Activated naive CD8-positive, alpha-beta T cell treated with anti-CD3 and anti-CD28 coated beads, Interleukin-2, amount 50 U/mL, for 16 hours (primary cell): ENCODE measurements around the gene HSF5.
"Not testable (repeated sequence)": the region's sequence is repeated elsewhere in the genome, so short reads cannot be mapped to it uniquely, and the experiment has no call there.

Experiments
- DNase-seq: peaks from one replicate; pipeline ENCODE4 v3.0.0-alpha.2; 2020; ENCODE audit warnings: low read depth, low spot score

HSF5 gene

GRCh38 chr17:58413684-58414083 is 74.5 kb downstream of the HSF5 start:
- no peak for DNase-seq

GRCh38 chr17:58412961-58413586 is 75.1 kb downstream of the HSF5 start:
- DNase-seq, result no peak

- DNase-seq, result no peak
These were observed 76.0 kb downstream of the HSF5 start for GRCh38 chr17:58412064-58412703.

- DNase-seq, result no peak
These were observed 76.8 kb downstream of the HSF5 start for GRCh38 chr17:58411408-58411894.

- no peak for DNase-seq
These were observed 77.3 kb downstream of the HSF5 start for GRCh38 chr17:58410714-58411407.

- DNase-seq, result no peak
These were observed 78.8 kb downstream of the HSF5 start for GRCh38 chr17:58409432-58409831.

GRCh38 chr17:58403311-58403710 is 84.9 kb downstream of the HSF5 start:
- no peak for DNase-seq

GRCh38 chr17:58402679-58403078 is 85.5 kb downstream of the HSF5 start:
- DNase-seq, result no peak

GRCh38 chr17:58402047-58402446 is 86.2 kb downstream of the HSF5 start:
- no peak for DNase-seq

GRCh38 chr17:58401287-58401686 is 86.9 kb downstream of the HSF5 start:
- DNase-seq, result no peak

GRCh38 chr17:58400826-58401225 is 87.4 kb downstream of the HSF5 start:
- no peak for DNase-seq

GRCh38 chr17:58399974-58400373 is 88.2 kb downstream of the HSF5 start:
- no peak for DNase-seq

- DNase-seq, result no peak
These were observed 89.5 kb downstream of the HSF5 start for GRCh38 chr17:58398574-58399266.

GRCh38 chr17:58397421-58397820 is 90.8 kb downstream of the HSF5 start:
- DNase-seq, result not testable (repeated sequence)

- DNase-seq, result no peak
These were observed 92.0 kb downstream of the HSF5 start for GRCh38 chr17:58396173-58396572.

- no peak for DNase-seq
These were observed 93.5 kb downstream of the HSF5 start for GRCh38 chr17:58394534-58395223.

GRCh38 chr17:58391302-58391984 is 96.8 kb downstream of the HSF5 start:
- DNase-seq, result no peak

- no peak for DNase-seq
These were observed 97.3 kb downstream of the HSF5 start for GRCh38 chr17:58390884-58391283.

GRCh38 chr17:58388302-58389190 is 99.7 kb downstream of the HSF5 start:
- no peak for DNase-seq

- DNase-seq, result no peak
These were observed 100.4 kb downstream of the HSF5 start for GRCh38 chr17:58387834-58388233.
